ENCODE data around the gene NUTM1.
"Not testable (repeated sequence)": the region's sequence is repeated elsewhere in the genome, so short reads cannot be mapped to it uniquely, and the experiment has no call there.

DNA sequence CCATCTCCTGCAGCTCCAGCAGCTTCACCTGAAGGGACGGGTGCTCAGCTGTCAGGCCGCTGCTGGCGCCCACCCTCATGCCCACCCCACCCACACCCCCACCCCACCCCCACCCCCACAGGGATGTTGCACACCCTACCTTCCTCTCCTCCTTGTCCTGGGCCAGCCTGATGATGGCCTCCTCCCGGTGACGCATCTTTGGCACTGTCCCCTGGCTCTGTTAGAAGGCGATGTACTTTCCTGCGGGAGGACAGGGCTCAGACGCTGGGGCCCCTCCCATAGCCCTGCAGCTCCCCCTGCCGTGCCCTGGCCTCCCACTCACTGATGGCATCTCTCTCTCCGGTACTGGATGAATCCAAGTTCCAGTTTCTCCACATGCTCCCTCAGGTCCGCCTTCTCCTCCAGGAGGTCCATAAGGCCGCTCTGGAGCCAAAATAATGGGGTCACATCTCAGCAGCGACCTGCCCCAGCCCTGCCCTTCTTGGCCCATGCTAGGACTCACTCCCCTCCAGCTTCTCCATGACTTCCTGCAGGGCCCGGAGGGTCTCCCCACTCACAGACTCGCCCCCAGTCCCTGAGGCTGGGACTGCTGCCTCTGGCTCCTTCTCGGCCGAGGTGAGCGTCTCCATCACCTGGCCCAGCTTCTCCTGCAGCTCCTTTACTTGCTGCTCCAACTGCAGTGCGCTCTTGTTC lies 38.9 kb downstream of the NUTM1 start:
- not testable (repeated sequence) for TF ChIP-seq CTCF (optimal IDR thresholded peaks at IDR 0.05 in 1 of 3, IDR thresholded peaks at IDR 0.05 in 1 of 3, conservative IDR thresholded peaks at IDR 0.05 in 1 of 3; ENCODE audit: extremely low read depth in 1 of 3, insufficient read depth in 2 of 3, low read length in 3 of 3); EZH2 (IDR thresholded peaks at IDR 0.05; ENCODE audit: low read length)

All from keratinocyte (primary cell).